GM18861 (cell line): ENCODE measurements around the gene STARD10.

Experiments used
- ATAC-seq: cut with Tn5 transposase; IDR thresholded peaks from one replicate; pipeline ENCODE4 v1.9.1; 2021; ENCODE audit not compliant: unreplicated experiment

The STARD10 gene

DNA sequence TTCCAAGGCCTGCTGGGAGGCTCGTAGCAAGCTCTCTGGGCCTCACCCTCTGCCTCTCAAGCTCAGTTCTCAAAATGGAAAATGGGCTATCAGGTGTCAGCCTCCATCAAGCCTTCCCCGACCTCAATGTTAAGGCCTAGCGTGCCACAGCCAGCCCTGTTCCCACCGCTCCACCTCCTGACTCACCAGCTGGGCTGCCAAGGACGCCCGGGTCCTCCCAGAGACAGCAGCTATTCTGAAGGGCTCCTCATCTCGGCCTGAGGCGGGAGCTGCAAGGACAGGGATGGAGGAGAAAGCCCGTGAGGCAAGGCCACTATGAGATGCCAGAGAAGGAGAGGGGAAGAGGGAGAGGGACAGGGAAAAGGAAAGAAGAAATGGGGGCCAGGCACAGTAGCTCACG, 61.5 kb downstream of the STARD10 start:
- ATAC-seq = no peak

DNA sequence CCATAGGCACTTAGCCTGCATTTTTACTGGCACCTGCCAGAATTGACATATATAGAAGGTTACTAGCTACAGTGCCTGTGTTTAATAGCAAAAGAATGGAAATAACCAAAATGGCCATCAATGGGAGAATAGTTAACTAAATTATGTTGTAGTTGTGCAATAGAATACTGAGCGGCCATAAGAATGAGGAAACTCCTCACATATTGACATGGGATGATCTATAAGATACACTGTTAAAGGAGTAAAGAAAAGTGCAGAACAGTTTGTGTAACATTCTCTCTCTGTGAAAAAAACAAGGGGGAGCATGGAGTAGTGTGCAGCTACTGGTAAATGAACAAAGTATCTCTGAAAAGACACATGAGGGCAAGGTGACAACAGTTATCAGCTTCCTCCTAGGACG, 63.1 kb downstream of the STARD10 start:
- no peak for ATAC-seq

DNA sequence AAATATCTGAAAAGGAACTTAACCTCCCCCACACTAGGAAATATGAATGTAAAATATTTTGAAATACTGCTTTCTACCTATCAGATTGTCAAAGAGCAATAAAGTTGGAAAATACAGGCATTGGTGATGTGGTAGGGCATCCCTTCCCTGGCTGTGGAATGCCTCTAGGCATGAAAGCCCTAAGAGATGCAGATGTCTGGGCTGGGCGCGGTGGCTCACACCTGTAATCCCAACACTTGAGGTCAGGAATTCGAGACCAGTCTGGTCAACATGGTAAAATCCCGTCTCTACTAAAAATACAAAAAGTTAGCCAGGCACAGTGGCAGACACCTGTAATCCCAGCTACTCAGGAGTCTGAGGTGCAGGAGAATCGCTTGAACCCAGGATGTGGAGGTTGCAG, 63.6 kb downstream of the STARD10 start:
- ATAC-seq = no peak

DNA sequence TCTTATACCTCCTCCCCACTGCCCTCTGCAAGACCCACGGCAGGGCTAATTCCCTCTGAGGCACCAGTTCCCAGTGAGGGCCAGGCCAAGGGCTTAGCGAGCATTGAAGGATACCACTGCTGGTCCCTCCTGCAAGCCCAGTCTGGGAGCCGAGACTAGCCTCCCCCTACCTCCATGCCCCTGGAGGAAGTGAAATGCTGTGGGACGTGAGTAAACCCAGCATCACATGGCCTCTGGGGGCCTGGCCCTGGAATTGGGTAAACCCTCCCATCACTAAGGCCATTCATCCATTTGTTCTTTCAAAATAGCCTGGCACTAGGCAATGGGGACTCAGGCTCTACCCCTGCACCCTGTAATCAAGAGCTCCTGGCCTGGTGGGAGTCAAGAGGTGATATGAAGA, 66.3 kb downstream of the STARD10 start:
- no peak for ATAC-seq

DNA sequence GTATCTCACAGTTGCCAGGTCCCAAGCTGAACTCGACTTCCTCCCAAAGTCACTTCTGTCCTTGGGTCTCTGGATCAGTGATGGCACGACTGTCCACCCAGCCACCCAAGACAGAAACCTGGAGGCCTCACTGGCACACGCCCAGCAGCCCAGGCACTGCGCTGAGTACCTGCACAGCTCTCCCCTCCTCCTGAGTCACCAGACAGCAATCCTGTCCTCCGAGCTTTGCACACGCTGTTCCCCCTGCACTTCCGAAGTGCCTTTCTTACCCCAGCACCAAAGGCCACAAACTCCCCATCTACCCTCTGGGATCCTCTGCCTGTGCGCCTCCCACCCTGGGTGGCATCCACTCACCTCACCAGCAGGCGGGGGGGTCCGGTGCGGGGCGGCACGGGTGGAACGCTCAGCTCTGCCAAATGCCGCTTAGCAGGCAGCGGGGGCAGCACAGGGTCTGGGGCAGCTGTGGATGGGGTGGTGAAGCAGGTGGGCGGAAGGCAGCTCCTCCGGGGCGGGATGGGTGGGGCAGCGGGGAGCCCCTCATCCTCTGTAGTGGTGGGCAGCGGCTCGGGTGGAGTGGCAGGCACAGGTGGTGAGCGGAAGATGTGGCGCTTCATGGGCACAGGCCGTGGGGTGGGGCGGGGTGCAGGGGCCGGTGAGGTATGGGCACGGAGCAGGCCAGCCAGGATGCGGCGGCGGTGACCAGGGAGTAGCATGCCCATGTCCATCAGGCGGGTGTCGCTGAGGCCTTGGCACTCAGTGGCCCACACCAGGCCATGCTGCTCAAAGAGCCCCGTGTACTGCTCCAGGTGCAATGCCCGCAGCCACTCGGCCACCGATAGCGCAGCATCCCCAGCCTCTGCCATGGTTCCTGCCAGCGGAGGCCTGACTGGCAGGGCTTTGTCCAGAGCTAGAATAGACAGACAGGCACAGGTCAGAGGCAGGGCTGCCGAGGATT, 67.3 kb downstream of the STARD10 start:
- ATAC-seq = no peak

DNA sequence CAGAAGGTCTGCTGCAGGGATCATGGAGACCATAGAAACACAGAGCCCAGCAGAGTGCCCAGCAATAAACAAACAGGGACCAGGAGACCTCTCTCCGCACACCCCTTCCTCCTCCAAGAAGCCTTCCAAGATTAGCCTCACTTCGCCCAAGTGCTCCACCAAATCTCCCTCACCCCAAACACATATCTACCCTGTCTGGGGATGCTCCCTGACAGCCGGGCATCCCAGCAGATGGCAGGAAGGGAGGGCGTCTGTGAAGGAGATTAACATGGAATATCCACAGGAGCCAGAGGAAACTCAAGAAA, 68.2 kb downstream of the STARD10 start:
- no peak for ATAC-seq

DNA sequence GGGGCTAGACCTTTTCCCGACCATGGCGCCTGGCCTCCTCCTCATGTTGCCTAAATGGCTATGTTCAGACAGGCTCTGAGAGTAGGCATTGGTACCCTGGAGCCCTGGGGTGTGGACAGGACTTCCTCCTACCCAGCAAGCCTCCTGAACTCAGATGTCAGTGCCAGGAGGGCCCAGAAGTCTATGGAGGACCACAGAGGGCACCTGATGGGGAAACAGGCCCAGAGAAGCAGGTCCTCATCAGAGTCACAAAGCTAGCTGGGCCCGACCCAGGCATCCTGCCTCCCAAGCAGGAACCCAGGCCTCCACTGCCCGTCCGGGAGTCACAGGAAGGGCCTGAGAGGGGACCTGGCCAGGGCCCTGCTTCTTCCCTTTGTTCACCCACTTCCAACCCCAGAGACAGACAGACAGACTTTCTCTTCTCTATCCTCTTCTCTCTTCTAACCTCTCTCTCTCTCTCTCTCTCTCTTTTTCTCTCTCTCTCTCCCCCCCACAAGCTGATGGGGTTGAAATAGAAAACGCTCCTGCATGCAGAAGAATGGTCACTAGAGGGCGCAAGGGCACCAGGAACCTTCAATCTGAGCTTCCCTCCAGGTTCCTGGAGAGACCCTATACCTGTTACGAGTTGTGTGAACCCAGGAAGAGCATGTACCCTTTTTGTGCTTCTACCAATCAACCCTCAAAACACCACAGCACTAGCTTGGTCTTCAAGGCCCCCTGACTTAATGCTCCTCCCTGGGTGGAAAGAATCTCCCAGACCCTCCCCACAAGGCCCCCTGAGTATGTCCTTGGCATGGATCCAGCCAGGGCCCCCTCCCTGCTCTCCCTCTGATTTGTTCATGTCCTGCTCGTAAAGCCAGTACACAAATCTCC, 68.8 kb downstream of the STARD10 start:
- no peak for ATAC-seq

DNA sequence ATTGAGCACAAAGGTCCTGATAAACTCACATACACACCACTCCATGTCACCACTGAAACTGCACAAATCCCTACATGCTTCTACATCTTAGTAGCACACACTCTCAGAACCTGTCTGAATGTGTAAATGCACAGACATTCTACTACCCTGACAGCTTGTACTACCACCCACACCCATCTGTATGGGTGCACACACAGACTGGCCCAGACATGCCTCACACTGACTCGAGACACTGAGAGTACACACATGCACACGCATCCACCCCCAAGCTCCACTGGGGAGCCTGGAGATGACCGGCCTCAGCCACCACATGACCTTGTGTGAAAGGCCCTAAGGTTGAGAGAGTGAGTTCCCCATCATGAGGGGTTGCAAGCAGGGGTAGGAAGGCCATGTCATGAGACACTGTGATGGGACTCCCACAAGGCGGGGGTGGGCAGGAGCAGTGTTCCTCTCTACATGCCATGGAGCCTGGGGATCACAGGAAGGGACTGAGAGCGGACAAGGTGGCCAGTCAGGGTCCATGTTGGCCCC, 69.8 kb downstream of the STARD10 start:
- ATAC-seq = no peak

DNA sequence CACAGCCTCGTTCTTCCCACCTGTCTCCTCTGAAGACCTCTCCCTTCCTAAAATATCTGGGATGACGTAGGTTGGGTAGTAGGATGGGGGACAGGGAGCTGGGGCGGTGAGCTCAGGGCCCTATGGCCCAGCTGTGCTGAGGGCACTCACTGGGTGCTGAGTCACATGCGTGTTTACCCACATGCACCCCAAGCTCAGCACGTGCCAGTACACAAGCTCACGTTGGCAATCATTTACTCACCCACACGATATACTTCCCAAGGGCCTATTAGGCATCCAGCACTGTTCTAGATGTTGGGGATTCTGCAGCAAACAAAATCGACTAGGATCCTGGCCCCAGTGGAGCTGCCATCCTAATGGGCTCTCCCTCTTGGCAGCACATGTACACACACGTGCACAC, 70.3 kb downstream of the STARD10 start:
- ATAC-seq = no peak

DNA sequence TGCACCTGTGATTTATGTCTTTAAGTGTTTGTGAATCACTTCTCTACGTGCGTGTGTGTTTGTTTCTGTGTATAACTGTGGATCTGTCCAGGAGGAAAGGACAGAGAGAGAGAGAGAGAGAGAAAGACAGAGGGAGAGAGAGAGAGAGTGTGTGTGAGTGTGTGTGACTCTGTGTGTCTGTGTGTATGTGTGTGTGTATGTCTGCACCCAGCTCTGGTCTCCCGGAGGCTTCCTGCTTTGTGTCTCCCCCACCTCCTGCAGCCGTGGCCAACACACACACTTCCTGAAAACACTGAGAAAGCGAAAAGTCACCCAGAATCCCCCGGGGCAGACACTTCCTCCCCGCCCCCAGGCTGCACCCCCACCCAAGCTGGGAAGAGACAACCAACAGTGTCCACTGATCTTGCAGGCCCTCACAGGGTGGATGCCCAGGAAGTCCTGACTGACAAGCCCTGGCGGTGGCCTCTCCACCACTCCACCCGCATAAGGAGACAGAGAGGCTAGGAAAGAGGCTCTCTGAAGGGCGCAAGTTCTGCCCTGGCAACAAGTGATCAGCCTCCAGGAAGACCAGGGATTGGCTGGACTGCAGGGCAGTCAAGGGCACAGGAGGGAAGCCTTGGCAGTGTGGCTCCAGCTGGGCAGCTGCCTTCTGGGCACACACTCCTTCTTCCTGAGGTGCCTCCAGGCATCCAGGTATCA, 71.6 kb downstream of the STARD10 start:
- ATAC-seq = peak; percentile 63

DNA sequence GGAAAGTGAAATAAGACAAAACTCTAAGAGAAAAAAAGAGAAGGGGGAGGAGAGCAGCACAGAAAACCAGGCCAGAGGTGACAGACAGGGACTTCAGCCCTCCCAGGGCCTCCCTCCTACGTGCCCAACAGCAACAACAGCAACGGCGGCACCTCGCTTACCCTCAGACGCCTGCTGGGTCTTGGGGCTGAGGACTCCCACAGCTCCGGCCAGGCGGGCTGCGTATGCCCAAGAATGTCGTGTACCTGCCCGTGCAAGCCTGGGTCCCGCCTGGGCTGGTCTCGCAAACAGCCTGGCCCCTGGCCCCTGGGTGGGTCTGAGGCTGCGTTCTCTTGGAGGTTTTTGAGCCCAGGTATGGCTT, 72.2 kb downstream of the STARD10 start:
- ATAC-seq = no peak

DNA sequence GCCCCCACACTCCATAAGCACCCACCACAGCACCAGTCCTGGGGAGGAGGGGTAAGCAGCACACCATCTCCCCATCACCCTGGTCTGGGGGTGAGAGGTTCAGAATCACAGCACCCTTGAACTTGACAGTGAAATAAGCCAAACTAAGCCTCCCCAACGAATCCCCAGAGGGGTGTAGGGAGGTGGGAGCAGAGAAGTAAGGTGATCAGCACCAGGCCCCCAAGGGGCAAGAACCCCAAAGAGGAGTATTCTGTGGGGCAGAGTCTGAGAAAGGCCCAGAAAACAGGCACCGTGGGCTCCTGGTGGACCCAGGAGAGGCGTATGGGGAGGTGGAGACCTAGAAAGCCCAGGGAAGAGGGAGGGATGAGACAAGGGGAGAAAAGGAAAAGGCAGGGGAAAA, 72.6 kb downstream of the STARD10 start:
- no peak for ATAC-seq

DNA sequence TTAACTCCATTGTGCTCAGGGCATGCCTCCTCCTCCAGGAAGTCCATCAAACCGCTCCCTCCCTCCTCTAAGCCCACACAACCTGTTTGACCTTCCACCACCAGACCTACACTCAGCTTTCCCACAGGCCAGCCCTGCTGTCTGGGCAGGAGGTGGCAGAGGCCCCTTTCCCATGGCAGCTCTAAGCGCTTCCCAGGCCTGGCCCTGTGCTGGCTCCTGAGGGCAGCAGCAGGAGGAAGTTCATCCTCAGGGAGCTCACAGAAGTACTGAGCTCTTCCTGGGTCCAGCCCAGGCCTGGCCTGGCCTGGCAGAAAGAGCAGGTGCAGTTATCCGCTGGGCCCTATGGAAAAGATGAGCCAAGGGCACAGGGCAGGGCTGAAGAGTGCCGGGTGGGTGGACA, 73.1 kb downstream of the STARD10 start:
- ATAC-seq = no peak

DNA sequence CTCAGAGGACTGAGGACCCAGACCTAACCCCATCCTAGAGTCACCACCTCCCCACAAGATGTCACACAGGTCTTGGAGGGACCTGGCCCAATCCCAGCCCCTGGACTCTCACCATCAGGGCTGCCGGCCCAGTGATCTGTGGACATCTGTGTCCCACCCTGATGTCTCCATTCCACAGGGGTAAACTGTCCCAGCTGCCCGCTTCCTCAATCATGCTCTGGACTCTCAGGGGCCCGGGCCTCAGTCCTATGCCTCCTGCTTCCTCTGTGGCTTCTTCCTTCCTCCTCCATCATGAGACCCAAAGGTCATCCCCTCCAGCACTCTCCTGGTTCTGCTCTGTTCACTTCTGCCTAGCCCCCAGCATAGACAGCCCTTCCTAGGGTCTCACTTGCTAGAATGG, 73.8 kb downstream of the STARD10 start:
- no peak for ATAC-seq

DNA sequence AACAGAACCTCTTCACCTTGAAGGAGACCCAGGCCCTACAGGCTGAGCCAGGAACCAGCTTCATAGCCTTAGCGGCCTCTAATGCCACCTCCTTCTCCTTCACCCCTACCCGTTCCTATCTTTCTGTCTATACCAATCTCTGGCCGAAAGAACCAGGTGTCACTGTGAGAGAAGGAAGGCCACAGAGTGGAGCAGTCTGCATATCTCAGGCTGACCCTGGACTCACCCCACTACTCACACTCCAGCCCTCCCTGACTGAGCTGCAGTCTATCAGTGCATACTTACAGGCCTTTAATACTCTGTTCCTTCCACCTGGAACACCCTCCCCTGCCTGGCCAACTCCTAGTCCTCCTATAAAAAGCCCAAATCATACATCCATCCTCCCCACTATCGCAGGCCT, 74.3 kb downstream of the STARD10 start:
- no peak for ATAC-seq

DNA sequence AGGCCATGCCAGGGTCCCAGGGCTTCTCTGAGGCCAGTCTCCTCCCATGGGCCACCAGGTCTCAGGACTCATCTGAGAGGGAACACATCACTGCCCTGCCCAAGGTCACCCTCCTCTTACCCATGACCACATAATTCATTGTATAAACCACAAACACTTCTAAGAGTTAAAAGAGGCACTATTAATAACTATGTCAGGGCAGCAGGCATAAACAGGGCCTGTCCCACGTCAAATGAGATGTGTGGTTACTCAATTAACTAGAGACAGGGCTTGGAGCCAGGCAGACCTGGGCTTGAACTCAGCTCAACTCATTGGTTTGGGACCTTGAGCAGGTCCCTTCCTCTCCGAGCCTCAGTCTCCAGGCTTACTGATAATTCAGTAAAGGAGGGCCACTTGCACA, 74.7 kb downstream of the STARD10 start:
- no peak for ATAC-seq

DNA sequence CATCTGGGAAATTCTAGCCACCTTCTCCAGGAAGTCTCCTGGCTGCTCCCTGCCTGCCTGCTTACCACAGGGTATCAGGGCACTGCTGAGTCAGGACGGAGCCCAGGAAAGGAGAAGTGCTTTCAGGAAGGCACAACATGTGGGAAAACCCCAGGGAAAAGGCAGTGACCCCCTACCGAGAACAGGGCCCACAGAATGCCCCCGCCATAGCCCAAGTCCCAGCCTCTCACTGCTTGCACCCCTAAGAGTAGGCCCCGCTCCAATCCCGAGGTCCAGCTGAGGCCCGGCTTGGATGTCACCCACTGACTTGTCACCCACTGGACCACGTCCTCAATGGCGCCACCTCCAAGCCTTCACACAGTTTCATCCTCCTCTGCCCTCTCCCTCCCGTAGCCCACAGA, 75.7 kb downstream of the STARD10 start:
- no peak for ATAC-seq

DNA sequence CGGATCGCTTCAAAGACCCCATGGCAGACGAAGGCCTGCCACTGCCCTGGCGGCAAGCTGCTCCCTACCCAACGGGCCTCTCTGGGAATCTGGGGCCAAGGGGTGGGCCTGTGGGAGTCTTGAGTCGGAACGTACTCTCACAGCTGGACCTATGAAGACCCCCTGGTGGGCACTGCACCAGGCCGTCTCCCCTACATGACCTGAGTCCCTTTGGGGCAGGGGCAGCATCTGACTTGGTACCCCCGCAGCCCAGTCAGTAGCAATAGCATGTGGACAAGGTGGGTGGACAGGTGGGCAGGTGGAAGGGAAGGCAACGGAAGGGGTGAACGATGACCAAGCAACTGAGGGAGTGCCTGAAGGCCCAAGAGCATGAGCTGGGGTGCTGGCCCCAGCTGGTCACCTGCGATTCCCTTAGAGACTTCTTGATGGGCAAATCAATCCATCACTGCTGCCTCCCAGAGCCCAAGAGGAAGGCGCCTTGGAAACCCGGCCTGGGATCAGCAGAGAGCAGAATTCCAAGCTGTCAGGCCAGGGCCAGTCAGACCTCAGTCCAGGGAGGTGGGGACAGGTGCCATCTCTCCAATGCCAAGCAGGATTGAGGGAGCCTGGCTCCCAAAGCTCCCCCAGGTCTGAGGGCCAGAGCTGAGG, 76.9 kb downstream of the STARD10 start:
- ATAC-seq = no peak

DNA sequence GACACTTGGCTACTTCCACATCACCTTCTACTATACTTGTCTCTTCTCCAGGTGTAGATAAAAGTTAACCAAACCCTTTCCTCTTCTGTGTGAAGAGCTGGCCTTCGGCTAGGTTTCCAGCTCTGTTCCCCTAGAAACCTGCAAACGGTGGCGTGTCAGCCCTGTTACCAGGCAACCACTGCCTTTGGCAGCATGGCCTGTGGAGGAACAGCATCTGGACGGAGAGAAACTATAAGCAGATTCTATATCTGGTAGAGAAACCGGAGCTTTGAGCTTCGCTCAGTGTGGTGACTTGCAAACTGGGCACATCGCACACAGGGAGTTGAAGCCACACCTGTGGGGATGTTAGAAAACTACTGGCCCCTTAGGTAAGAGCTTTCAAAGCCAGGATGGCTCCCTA, 77.6 kb downstream of the STARD10 start:
- ATAC-seq = no peak

DNA sequence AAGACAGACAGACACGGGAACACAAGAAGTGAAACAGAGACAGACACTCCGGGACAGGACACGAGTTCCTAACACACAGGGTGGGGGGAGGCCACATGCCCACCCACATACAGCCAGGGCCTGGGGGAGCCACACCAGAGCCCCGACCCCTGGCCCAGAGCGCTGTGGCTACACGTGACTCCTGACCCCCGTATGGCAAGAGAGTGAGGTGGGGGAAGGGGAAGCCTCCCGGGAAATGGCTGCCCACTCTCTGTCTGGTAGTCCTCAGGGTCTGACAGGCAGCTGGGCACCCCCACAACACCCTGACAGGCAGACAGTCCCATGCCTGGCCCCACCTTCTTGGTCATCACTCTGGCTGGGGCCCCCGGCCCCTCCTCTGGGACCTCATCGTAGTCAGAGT, 81.0 kb downstream of the STARD10 start:
- no peak for ATAC-seq

DNA sequence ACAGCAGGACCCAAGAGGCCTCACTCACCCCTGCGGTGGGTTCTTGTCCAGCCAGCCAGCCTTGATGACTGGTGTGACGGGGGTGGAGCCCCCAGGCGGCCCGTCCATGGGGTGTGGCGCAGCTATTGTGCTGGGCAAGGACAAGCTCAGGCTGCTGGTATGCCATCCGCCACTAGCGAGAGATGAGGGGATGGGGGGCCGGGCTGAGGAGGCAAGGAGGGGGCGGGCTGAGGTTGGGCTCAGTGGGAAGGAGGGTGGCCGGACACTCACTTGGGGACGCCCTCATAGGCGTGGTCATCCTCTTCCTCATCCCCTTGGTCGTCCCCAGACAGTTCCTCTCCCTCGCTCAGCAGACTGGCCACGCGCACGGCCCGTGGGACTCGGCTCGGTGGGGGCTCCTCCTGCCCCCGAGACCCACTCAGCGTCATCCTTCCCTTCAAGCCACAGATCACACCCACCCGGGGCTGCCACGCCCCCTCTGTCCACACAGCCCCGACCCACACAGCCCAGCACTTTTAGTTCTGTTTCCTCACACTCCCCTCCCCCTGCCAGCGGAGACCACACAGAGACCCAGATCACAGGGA, 81.6 kb downstream of the STARD10 start:
- ATAC-seq = no peak
